Measurements from ENCODE around the gene ACAP2. TPM values are rescaled to one million over a fixed set of nuclear protein-coding genes. Genes with fewer than 3 reads are reported as not detected.

Gene ACAP2
- total and polyA plus RNA-seq, 12 donors, result 4.5 to 54.3 (median 29.8) TPM

- TF ChIP-seq POLR2A (IDR thresholded peaks at IDR 0.05), result no peak
- no peak for TF ChIP-seq CTCF (IDR thresholded peaks at IDR 0.05)
- H3K4me1 ChIP-seq (replicated peaks in 1 of 2), result peaks cover 9 to 22% of the 10 kb centered on the region in 2 donors
- no peak overlapping the region for H3K27ac ChIP-seq
- no peak overlapping the region for H3K4me3 ChIP-seq
- H3K9me3 ChIP-seq (replicated peaks in 1 of 3), result no peaks in the 10 kb centered on the region
- peaks cover 0 to 6% of the 10 kb centered on the region in 2 donors for H3K36me3 ChIP-seq (replicated peaks in 1 of 2)
- WGBS, 4 donors, result 89 to 98% (median 94%) methylated on average over 10 to 11 of the region's 11 CpGs
- no peaks in the 10 kb centered on the region for H3K27me3 ChIP-seq
- intact Hi-C loops (cut with DNase I), result no loop called here
- DNase-seq, result no peak
Measured at GRCh38 chr3:195268576-195269309, 174.1 kb downstream of the ACAP2 start.

- no peak for DNase-seq
Measured at GRCh38 chr3:195267096-195267495, 175.7 kb downstream of the ACAP2 start.

GRCh38 chr3:195266428-195266827 is 176.4 kb downstream of the ACAP2 start:
- DNase-seq, result no peak
- H3K4me3 ChIP-seq, result no peak overlapping the region
- H3K27ac ChIP-seq, result no peak overlapping the region
- no peak for TF ChIP-seq POLR2A (IDR thresholded peaks at IDR 0.05)
- TF ChIP-seq CTCF (IDR thresholded peaks at IDR 0.05), result no peak
- intact Hi-C loops (cut with DNase I), result no loop called here
- peaks cover 0 to 6% of the 10 kb centered on the region in 2 donors for H3K36me3 ChIP-seq (replicated peaks in 1 of 2)
- no peaks in the 10 kb centered on the region for H3K9me3 ChIP-seq (replicated peaks in 1 of 3)
- 80 to 93% (median 88%) methylated on average over 4 to 5 of the region's 5 CpGs for WGBS, 4 donors
- no peaks in the 10 kb centered on the region for H3K27me3 ChIP-seq
- peaks cover 9 to 22% of the 10 kb centered on the region in 2 donors for H3K4me1 ChIP-seq (replicated peaks in 1 of 2)

More at GRCh38 chr3:195267096-195267495, 175.7 kb downstream of the ACAP2 start:
- peaks cover 9 to 22% of the 10 kb centered on the region in 2 donors for H3K4me1 ChIP-seq (replicated peaks in 1 of 2)
- no peak overlapping the region for H3K4me3 ChIP-seq
- 77 to 90% (median 84%) methylated on average over 3 of the region's 3 CpGs for WGBS, 4 donors
- intact Hi-C loops (cut with DNase I), result no loop called here
- H3K27me3 ChIP-seq, result no peaks in the 10 kb centered on the region
- no peaks in the 10 kb centered on the region for H3K9me3 ChIP-seq (replicated peaks in 1 of 3)
- H3K27ac ChIP-seq, result no peak overlapping the region
- peaks cover 0 to 6% of the 10 kb centered on the region in 2 donors for H3K36me3 ChIP-seq (replicated peaks in 1 of 2)
- TF ChIP-seq POLR2A (IDR thresholded peaks at IDR 0.05) (no peak), CTCF (IDR thresholded peaks at IDR 0.05) (no peak)

GRCh38 chr3:195265363-195265976 is 177.3 kb downstream of the ACAP2 start:
- TF ChIP-seq CTCF (IDR thresholded peaks at IDR 0.05), result no peak
- TF ChIP-seq POLR2A (IDR thresholded peaks at IDR 0.05), result no peak
- H3K27ac ChIP-seq, result no peak overlapping the region
- WGBS, 4 donors, result 92 to 96% (median 94%) methylated on average over 9 to 13 of the region's 13 CpGs
- H3K4me3 ChIP-seq, result no peak overlapping the region
- no peaks in the 10 kb centered on the region for H3K27me3 ChIP-seq
- H3K9me3 ChIP-seq (replicated peaks in 1 of 3), result no peaks in the 10 kb centered on the region
- peaks cover 0 to 6% of the 10 kb centered on the region in 2 donors for H3K36me3 ChIP-seq (replicated peaks in 1 of 2)
- intact Hi-C loops (cut with DNase I), result no loop called here
- peaks cover 8 to 27% of the 10 kb centered on the region in 2 donors for H3K4me1 ChIP-seq (replicated peaks in 1 of 2)
- DNase-seq, result no peak
